Keratinocyte (primary cell): ENCODE measurements around the gene PSD. TPM values are rescaled to one million over a fixed set of nuclear protein-coding genes. Genes with fewer than 3 reads are reported as not detected.

Experiments
- DNase-seq: peaks from one replicate; pipeline ENCODE4 v3.0.0-alpha.2; 2011; ENCODE audit warnings: low read depth, missing footprints, low spot score
- FAIRE-seq: peaks from 2 replicates; lab custom pipeline; 2011; peaks lifted over from hg19 to GRCh38; lab: Jason Lieb, UNC
- H2AFZ ChIP-seq: 2 replicates; pipeline ENCODE4 v1.6.0; 2012; ENCODE audit warnings: low read length, control low read depth, inconsistent platforms; ENCODE audit not compliant: control insufficient read depth
- H3K27ac ChIP-seq: 2 replicates; pipeline ENCODE4 v1.5.1; 2011; ENCODE audit warnings: low read length; ENCODE audit not compliant: control insufficient read depth, insufficient read depth
- H3K27me3 ChIP-seq: 3 replicates; pipeline ENCODE4 v1.6.0; 2011; ENCODE audit warnings: low read length; ENCODE audit not compliant: control insufficient read depth, insufficient read depth; ENCODE audit errors: extremely low read depth
- H3K36me3 ChIP-seq, 2 experiments: 2 replicates in 1 of 2; 3 replicates in 1 of 2; pipeline ENCODE4 v1.5.1; 2011; ENCODE audit warnings: low read length in 2 of 2, mild to moderate bottlenecking in 1 of 2; ENCODE audit not compliant: control insufficient read depth in 2 of 2, insufficient read depth in 2 of 2; ENCODE audit errors: extremely low read depth in 1 of 2
- H3K4me1 ChIP-seq: 3 replicates; pipeline ENCODE4 v1.5.1; 2011; ENCODE audit warnings: low read length; ENCODE audit not compliant: control insufficient read depth, insufficient read depth; ENCODE audit errors: extremely low read depth
- H3K4me2 ChIP-seq: 3 replicates; pipeline ENCODE4 v1.6.0; 2011; ENCODE audit warnings: low read depth, low read length; ENCODE audit not compliant: control insufficient read depth, insufficient read depth; ENCODE audit errors: extremely low read depth
- H3K4me3 ChIP-seq, 3 experiments: fragments of 200-600 bp in 1 of 3; sonication (generic) in 1 of 3; 2 replicates in 2 of 3; 3 replicates in 1 of 3; pipeline ENCODE4 v1.5.1; 2011 to 2016; ENCODE audit warnings: low read length in 3 of 3, mild to moderate bottlenecking in 3 of 3, control low read depth in 2 of 3, inconsistent platforms in 1 of 3, low read depth in 1 of 3, mixed read lengths in 1 of 3, mixed run types in 1 of 3, moderate library complexity in 1 of 3; ENCODE audit not compliant: control insufficient read depth in 2 of 3, insufficient read depth in 2 of 3; ENCODE audit errors: extremely low read depth in 1 of 3
- H3K79me2 ChIP-seq: 2 replicates; pipeline ENCODE4 v1.6.0; 2012; ENCODE audit warnings: low read length; ENCODE audit not compliant: control insufficient read depth, insufficient read depth
- H3K9ac ChIP-seq: 3 replicates; pipeline ENCODE4 v1.6.0; 2011; ENCODE audit warnings: low read length; ENCODE audit not compliant: control insufficient read depth, insufficient read depth; ENCODE audit errors: extremely low read depth
- H3K9me1 ChIP-seq: 3 replicates; pipeline ENCODE4 v1.6.0; 2011; ENCODE audit warnings: low read length; ENCODE audit not compliant: control insufficient read depth, insufficient read depth; ENCODE audit errors: extremely low read depth
- H3K9me3 ChIP-seq: 2 replicates; pipeline ENCODE4 v1.5.1; 2012; ENCODE audit warnings: low read depth, low read length; ENCODE audit not compliant: control insufficient read depth
- H4K20me1 ChIP-seq: 3 replicates; pipeline ENCODE4 v1.6.0; 2011; ENCODE audit warnings: low read length; ENCODE audit not compliant: control insufficient read depth, insufficient read depth; ENCODE audit errors: extremely low read depth
- CTCF ChIP-seq, 3 experiments: IDR thresholded peaks in 1 of 3; conservative IDR thresholded peaks in 1 of 3; optimal IDR thresholded peaks in 1 of 3; 2 replicates in 2 of 3; 3 replicates in 1 of 3; pipeline versions ENCODE3 to v1.5.1; 2011; ENCODE audit warnings: low read length in 3 of 3, mild to moderate bottlenecking in 3 of 3, moderate library complexity in 2 of 3, control low read depth in 1 of 3, inconsistent platforms in 1 of 3; ENCODE audit not compliant: insufficient read depth in 2 of 3; ENCODE audit errors: extremely low read depth in 1 of 3
- EZH2 ChIP-seq: IDR thresholded peaks from one replicate; pipeline ENCODE4 v1.6.1; 2012; ENCODE audit warnings: inconsistent platforms, mild to moderate bottlenecking, low read length, moderate library complexity
- dilution Hi-C: fragments of 300-500 bp; cut with MboI; formaldehyde crosslinking; loops from one replicate; pipeline ENCODE4 v1.7.0; 2020; ENCODE audit warnings: low sequenced_read_pairs; ENCODE audit not compliant: extremely low pct_ligation_motif_present
- polyA plus RNA-seq, 5 experiments: library from polyadenylated mRNA; depleted of rRNA in 3 of 5; stranded (reverse) in 3 of 5; stranded (forward) in 1 of 5; unstranded in 1 of 5; fragments of >200 nt; gene quantifications; 1 replicate in 1 of 5; 2 replicates in 3 of 5; 3 replicates in 1 of 5; pipeline versions ENCODE4 v1.2.1 to v1.2.3, GENCODE V29; 2011 to 2012; ENCODE audit warnings: missing spikeins in 2 of 5, low read depth in 1 of 5, low replicate concordance in 1 of 5

PSD gene
- polyA plus RNA-seq, 1 donor (not counting 4 experiments of a cell fraction or from before 2014, with no cell fraction given): 0.10 TPM

- no peak for TF ChIP-seq CTCF (optimal IDR thresholded peaks at IDR 0.05 in 1 of 3, IDR thresholded peaks at IDR 0.05 in 1 of 3, conservative IDR thresholded peaks at IDR 0.05 in 1 of 3; ENCODE audit: extremely low read depth in 1 of 3, insufficient read depth in 2 of 3, low read length in 3 of 3)
- TF ChIP-seq EZH2: no peak
- no peak for FAIRE-seq
- no peak overlapping the region for H3K4me2 ChIP-seq
- no peaks in the 10 kb centered on the region for H3K9me1 ChIP-seq
- H3K27ac ChIP-seq: no peak overlapping the region
- H3K9me3 ChIP-seq: no peaks in the 10 kb centered on the region
- dilution Hi-C loops: no loop called here
- no peak overlapping the region for H3K4me3 ChIP-seq
- peaks cover 6% of the 10 kb centered on the region for H3K4me1 ChIP-seq
- DNase-seq: no peak
- H3K27me3 ChIP-seq: peaks cover 20% of the 10 kb centered on the region
- H3K79me2 ChIP-seq: peaks cover 10% of the 10 kb centered on the region
- H4K20me1 ChIP-seq: no peaks in the 10 kb centered on the region
- no peak overlapping the region for H2AFZ ChIP-seq
- no peak overlapping the region for H3K9ac ChIP-seq
- peaks cover 0 to under 1% of the 10 kb centered on the region in 2 experiments for H3K36me3 ChIP-seq
Measured at GRCh38 chr10:102434394-102435132, 16.0 kb upstream of the PSD start.

GRCh38 chr10:102433619-102434046 lies 15.0 kb upstream of the PSD start:
- Histone ChIP-seq H3K27me3 (peaks cover 20% of the 10 kb centered on the region), H3K36me3 (peaks cover 2 to 4% of the 10 kb centered on the region in 2 experiments), H3K9me3 (no peaks in the 10 kb centered on the region), H3K4me1 (peaks cover 6% of the 10 kb centered on the region), H3K4me2 (no peak overlapping the region), H3K27ac (no peak overlapping the region), H3K9ac (no peak overlapping the region), H3K9me1 (no peaks in the 10 kb centered on the region), H4K20me1 (no peaks in the 10 kb centered on the region), H3K4me3 (no peak overlapping the region), H2AFZ (no peak overlapping the region), H3K79me2 (peaks cover 10% of the 10 kb centered on the region)
- FAIRE-seq (no peak), DNase-seq (no peak)
- TF ChIP-seq EZH2: no peak
- TF ChIP-seq CTCF (optimal IDR thresholded peaks at IDR 0.05 in 1 of 3, IDR thresholded peaks at IDR 0.05 in 1 of 3, conservative IDR thresholded peaks at IDR 0.05 in 1 of 3; ENCODE audit: extremely low read depth in 1 of 3, insufficient read depth in 2 of 3, low read length in 3 of 3): no peak
- dilution Hi-C loops: no loop called here
